D721Med (cell line): Measurements from ENCODE around the gene ZNF226.
"Not testable (repeated sequence)": the region's sequence is repeated elsewhere in the genome, so short reads cannot be mapped to it uniquely, and the experiment has no call there.

Source experiments
- DNase-seq: peaks from one replicate; pipeline ENCODE4 v3.0.0; 2011; ENCODE audit warnings: low spot score; ENCODE audit not compliant: insufficient read length
- FAIRE-seq: peaks from 2 replicates; lab custom pipeline; 2011; peaks lifted over from hg19 to GRCh38; lab: Jason Lieb, UNC
- CTCF ChIP-seq: IDR thresholded peaks from 2 replicates; pipeline ENCODE4 v1.5.1; 2012; ENCODE audit warnings: mild to moderate bottlenecking, control low read depth; ENCODE audit not compliant: insufficient read depth; ENCODE audit errors: missing control alignments

The ZNF226 gene

GRCh38 chr19:44212250-44212865 lies 47.5 kb downstream of the ZNF226 start, which contains the start of gene ZNF227:
Gene ZNF227, plus strand, starts transcription at chr19:44212532. Its CDS starts 5,261 bp downstream, at chr19:44217793.
- no peak for TF ChIP-seq CTCF
- no peak for FAIRE-seq
- peak; percentile 45 for DNase-seq

GRCh38 chr19:44212866-44213346 lies 48.0 kb downstream of the ZNF226 start:
- FAIRE-seq (peak; percentile 6), DNase-seq (no peak)
- no peak for TF ChIP-seq CTCF

GRCh38 chr19:44219926-44220325 lies 55.0 kb downstream of the ZNF226 start:
- not testable (repeated sequence) for DNase-seq, FAIRE-seq

- not testable (repeated sequence) for FAIRE-seq, DNase-seq
These were observed 55.9 kb downstream of the ZNF226 start for GRCh38 chr19:44220761-44221160.

- not testable (repeated sequence) for FAIRE-seq, DNase-seq
These were observed 56.4 kb downstream of the ZNF226 start for GRCh38 chr19:44221291-44221690.
